DMS 273 (cell line): Measurements from ENCODE around the gene NXN.
"Not testable (repeated sequence)": the region's sequence is repeated elsewhere in the genome, so short reads cannot be mapped to it uniquely, and the experiment has no call there.

ENCODE experiments used
- DNase-seq: peaks from one replicate; lab custom pipeline; 2025; ENCODE audit not compliant: unreplicated experiment; lab: John Stamatoyannopoulos, UW

The NXN gene

GRCh38 chr17:804541-805435 is 174.8 kb downstream of the NXN start:
- no peak for DNase-seq

DNA sequence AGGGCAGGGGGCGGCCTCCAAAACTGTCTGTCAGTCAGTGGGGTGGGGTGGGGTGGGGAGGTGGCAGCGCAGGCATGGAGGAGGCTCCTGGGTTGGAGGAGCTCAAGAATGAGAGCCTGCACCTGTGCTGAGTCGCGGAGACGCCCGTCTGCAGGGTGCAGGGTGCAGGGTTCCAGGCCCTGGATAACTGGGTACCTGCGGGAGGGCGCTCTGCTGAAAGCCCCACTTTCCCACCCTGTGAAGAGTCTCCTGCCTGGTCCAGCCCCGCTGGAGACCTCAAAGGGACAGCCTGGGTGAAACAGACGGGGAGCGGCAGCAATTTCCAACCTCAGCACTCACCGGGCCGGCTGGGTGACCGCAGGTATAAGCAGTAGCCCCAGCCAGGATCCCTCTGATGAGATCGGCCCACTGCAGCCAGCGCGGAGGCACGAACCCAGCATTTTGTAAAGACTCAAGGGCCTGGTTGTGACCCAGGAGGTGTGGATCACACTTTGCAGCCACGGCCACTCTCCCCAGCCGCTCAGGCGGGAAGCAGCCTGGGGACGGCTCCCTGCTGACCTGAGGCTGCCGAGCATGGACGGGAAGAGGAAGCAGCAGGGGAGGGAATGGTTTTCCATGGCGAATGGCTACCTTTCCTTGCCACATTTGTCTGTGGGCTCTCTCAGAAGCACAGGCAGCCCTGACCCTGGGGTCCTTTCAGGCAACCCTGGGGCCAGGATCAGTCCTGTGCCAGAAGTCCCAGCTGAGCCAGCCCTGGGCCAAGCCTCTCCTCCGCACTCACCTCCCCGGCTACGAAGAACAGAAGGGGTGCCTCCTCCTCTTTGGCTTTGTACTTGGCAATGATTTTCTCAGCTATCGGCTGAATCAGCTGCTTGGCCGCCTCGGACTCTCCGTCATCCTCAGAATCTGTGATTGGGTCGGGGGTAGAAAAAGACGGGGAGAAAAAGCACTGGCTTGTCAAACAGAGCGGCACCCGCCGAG is 176.4 kb downstream of the NXN start:
- DNase-seq: no peak

DNA sequence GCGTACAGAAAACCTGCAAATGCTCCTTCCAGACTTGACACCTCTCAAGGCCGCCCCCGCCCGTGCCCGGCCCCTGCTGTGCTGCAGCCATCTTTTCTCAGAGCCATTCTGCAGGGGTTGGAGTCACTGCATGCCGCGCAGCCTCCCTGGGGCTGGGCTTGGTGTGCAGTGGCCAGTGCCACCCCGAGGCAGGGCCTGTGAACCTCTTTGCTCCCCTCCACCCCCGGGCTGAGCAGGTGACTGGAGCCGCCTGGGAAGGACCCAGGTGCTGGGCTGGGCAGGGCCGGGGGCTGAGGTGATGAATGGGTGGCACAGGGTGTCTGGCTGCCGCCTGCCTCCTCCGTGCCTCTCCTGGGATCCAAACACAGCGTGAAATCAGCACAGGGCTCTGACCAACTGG is 177.1 kb downstream of the NXN start:
- DNase-seq: no peak

DNA sequence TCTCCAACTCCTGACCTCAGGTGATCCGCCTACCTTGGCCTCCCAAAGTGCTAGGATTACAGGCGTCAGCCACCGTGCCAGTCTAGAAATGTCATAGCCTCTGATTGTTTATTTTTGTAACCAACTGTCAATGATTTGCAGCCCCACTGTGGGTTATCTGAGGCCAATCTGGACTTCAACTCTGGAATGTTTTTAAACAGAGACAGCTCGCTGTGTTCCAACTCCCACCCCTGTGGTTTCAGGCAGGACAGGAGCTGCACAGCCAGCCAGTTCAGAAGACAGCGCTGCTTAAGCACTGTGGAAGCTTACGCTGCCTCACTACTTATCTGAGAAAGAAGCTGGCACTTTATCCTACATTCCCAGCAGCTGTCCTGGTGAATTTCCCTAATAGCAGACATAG is 177.9 kb downstream of the NXN start:
- no peak for DNase-seq

GRCh38 chr17:800446-801242 is 178.9 kb downstream of the NXN start:
- DNase-seq: no peak

GRCh38 chr17:799261-799660 is 180.3 kb downstream of the NXN start:
- no peak for DNase-seq

DNA sequence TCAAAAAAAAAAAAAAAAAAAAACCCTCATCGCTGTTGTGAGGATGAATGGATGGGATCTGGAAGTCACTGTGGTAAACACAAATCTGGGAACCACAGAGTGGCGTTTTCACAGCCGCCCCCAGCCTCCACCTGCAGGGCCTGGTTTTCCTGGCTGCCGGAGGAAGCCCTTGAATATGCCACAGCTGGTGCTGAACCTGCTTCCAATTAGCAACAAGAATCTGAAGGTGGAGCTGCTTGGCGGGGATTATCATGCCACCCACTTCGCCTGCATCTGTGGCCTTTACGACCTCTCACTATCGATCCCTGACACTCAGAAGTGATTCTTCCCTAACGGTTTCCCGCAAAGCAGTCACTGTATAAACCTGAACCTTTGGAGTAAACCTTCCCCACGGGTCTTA is 181.3 kb downstream of the NXN start:
- DNase-seq: peak; percentile 43

- DNase-seq: no peak
Observed at GRCh38 chr17:797236-797840, 182.2 kb downstream of the NXN start.

- no peak for DNase-seq
Observed at GRCh38 chr17:796609-797008, 183.0 kb downstream of the NXN start.

DNA sequence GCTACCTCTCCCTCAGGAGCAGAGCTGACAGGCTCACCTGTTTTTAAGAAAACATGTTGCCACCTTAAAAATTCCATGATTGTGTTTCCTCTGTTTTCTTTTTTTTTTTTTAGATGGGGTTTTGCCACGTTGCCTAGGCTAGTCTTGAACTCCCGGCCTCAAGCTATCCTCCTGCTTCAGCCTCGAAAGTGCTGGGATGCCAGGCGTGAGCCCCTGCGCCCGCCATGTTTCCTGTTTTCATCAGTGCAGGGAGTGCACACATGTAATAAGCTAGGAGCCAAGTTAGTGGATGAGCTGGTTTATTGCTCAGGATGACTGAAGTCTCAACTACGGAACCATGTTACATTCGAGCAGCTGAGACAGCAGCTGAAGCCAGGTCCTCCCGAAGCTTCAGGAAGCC is 183.9 kb downstream of the NXN start:
- no peak for DNase-seq

DNA sequence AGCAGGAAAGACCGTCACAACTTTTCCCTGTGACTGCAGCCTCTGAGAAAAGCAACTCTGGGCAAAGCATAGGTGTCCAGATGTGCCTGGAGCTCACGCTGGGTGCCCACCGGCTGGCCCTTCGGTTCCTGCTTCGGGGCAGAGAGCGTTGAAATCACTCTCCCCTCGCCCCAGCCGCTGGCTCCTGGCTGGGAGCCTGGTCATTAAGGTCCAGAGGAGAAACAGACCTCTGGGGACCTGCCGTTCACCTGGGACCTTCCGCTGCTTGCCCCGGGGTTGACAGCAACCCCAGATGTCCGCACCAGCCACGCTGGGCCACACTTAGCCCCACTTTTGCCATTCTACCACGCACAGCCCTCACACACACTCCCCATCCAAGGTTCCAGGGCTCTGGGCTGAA is 184.3 kb downstream of the NXN start:
- peak; percentile 64 for DNase-seq

DNA sequence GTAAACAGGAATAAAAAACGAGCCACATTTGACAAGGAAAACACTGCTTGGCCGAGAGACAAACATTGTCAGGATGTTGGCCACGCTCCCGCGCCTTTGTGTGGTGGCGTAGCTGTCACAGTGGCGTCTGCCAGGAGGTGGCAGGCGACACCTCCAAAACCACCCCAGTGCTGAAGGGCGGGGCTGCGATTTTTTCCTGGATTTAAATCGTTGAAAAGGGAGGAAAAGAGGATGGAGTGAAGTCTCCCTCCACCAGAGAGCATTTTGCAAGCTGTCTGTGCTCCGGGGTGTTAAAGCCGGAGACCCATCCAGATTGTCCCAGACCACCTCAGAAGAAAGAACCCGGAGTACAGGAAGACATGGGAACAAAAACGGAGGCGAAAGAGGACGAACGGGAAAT is 184.7 kb downstream of the NXN start:
- peak; percentile 85 for DNase-seq

DNA sequence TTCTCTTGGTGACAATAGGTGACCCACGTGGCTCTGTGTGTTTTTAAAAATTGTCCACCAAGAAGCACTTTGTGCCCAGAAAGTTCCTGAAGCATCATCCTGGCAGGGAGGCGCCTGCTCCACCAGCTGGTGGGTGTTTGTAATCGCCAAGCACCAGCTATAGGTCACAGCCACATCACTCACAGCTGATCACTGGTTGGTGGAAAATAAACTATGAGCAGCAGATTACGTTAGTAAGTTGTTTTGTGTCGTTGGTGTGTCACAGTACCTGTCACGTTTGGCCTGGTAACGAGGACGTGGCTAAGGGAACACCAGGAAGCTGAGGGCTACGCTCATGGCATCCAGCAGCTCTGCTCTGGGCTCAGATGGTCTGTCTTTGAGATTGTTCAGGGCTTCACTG is 187.3 kb downstream of the NXN start:
- peak; percentile 17 for DNase-seq

DNA sequence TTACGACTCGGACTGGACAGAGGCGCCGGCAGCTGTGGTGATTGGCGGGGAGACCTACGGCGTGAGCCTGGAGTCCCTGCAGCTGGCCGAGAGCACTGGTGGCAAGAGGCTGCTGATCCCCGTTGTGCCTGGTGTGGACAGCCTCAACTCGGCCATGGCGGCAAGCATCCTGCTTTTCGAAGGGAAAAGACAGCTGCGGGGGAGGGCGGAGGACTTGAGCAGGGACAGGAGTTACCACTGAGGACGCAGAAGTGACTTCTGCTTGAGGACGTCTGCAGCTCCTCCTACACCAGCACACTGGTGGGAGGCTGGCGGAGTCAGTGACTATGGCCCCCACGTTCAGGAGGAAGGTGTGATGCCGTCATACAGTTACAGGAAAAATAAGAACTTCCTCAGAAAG is 187.7 kb downstream of the NXN start:
- DNase-seq: no peak

DNA sequence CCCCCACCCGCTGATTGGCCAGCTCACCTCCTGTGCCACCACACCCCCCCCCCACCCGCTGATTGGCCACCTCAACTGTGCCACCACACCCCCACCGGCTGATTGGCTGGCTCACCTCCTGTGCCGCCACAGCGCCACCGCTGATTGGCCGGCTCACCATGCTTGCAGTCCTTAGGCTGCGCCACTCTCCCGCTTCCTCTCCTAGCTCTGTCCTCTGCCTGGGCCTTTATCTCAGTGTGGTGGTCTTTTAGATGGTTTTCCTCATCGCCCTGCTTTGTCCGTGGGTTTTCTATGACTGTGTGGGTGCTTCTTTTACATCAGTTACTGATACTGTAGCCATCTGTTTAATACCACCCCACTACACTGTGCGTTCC is 188.7 kb downstream of the NXN start:
- not testable (repeated sequence) for DNase-seq

DNA sequence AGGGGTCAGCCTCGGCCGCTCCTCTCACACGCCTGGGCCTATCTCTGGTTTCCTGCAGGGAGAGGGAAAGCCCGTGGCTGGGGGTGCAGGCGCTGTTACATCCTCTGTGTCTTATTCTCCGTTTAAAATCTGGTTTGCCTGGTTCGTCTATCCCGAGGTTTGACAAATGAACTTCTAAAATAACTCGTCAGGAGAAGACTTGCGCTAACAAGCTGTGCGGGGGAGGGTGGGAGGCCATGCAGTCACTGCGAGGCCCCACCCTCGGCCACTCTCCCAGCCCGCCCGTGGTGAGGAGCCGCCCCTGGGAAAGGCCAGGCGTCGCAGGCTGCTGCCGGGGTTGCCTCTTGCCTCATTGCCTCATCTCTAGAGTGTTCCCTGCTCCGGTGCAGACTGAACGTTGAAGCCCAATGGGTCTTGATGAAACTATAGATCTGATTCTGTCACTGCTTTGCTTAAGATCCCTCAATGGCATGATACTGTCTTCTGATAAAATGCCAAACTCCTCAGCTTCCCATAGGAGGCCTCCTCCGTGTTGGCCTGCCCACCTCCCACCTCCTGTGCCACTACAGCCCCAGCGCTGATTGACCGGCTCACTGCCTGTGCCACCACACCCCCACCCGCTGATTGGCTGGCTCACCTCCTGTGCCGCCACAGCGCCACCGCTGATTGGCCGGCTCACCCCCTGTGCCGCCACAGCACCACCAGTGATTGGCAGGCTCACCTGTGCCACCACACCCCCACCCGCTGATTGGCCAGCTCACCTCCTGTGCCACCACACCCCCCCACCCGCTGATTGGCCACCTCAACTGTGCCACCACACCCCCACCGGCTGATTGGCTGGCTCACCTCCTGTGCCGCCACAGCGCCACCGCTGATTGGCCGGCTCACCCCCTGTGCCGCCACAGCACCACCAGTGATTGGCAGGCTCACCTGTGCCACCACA is 189.4 kb downstream of the NXN start:
- DNase-seq: not testable (repeated sequence)

DNA sequence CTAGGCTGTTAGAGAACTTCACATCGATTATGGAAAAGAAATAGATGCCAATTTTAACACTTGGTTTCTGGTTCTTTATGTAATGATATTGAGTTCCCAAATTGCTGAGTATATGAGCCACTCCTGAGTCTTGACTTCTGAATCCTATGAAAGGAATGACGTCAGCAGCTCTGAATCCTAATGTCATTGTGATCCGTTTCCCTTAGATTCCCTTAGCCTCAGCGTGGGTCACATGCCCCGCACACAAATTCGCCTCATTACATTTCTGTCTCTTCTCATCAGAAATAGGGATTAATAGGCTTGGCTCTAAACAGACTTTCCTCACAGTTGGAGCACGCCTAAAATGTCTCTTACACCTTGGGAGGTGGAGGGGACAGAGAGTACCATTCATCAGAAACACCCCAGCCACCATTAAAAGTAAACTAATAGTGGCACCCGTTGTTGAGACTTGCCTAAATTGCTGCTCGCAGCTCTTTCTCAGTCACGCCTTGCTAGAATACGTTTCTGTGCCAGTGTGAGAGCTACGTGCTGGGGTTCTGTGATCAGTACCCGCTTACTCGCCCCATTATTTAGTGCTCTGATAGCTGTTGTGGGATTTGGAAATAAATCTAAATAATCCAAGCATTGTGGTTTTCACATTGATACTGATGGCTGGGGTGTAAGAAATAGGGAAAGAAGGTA is 190.3 kb downstream of the NXN start:
- DNase-seq: no peak

DNA sequence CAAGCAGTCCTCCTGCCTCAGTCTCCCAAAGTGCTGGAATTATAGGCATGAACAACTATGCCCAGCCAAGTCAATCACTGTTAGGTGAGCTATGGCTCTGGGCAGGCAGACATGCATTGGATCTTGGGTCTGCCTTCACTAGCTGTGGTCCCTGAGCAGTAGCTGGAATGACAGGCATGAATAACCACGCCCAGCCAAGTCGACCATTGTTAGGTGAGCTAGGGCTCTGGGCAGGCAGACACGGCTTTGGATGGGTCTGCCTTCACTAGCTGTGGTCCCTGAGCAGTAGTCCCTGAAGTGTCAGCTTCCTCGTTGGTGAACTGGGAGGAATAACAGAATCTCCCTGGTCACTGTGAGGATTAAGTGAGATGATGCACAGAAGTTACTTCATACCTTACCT is 191.0 kb downstream of the NXN start:
- no peak for DNase-seq

DNA sequence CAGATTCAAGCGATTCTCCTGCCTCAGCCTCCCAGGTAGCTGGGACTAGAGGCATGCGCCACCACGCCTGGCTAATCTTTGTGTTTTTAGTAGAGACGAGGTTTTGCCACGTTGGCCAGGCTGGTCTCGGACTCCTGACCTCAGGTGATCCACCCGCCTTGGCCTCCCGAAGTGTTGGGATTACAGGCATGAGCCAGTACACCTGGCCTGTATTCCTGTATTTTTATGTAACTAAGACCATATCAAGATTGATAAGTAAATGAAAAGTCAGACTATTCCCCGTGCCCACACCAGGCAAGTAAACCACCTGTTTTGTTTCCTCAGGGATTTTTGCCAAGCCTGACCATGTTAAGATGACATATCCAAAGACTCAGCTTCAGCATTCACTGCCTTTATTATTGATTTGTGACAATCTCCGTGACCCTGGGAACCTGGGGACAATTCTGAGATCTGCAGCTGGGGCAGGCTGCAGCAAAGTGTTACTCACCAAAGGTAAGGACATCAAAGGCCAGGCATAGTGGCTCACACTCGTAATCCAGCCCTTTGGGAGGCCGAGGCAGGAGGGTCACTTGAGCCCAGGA is 191.8 kb downstream of the NXN start:
- DNase-seq: no peak
